Lower leg skin (tissue), 4 donors: ENCODE results near the gene SIK3. TPM values are rescaled to one million over a fixed set of nuclear protein-coding genes. Genes with fewer than 3 reads are reported as not detected.

Experiments
- DNase-seq, 2 donors: peaks; one replicate each; pipeline ENCODE4 v3.0.0-alpha.2; 2019; ENCODE audit warnings: low spot score in 2 of 2
- H3K4me3 ChIP-seq: fragments of 200-600 bp; sonication (generic); 2 replicates; pipeline ENCODE4 v1.5.1; 2017; ENCODE audit warnings: mild to moderate bottlenecking, low read depth; ENCODE audit not compliant: poor library complexity, severe bottlenecking
- POLR2A ChIP-seq, 2 donors: fragments of 450-650 bp; IDR thresholded peaks; one replicate each; pipeline ENCODE4 v1.6.1; 2016 to 2017; ENCODE audit warnings: antibody characterized with exemption in 2 of 2, mild to moderate bottlenecking in 1 of 2, moderate library complexity in 1 of 2
- WGBS, 2 donors: methylation state at CpG; one replicate each; pipeline ENCODE4 v1.1.5; 2018; 5-methylcytosine and 5-hydroxymethylcytosine counted together
- intact Hi-C: fragments of 100-400 bp; cut with DNase I; formaldehyde crosslinking; loops from one replicate; pipeline ENCODE4 v1.15.0; 2023; ENCODE audit warnings: low total_unique reads
- total RNA-seq, 4 donors: library from RNA; depleted of rRNA; stranded (reverse); fragments of >200 nt; gene quantifications; one replicate each; pipeline ENCODE4 v1.1.0, GENCODE V29; 2016
- TF ChIP-seq, protein P1 (sequence below), 3 donors: fragments of 450-650 bp; IDR thresholded peaks; one replicate each; pipeline ENCODE4 v1.5.1; 2016; ENCODE audit warnings: antibody characterized with exemption in 3 of 3, mild to moderate bottlenecking in 3 of 3, moderate library complexity in 2 of 3

SIK3 gene
- total RNA-seq, 4 donors from 2014 or later = 26.7 to 37.5 (median 30.1) TPM

DNA sequence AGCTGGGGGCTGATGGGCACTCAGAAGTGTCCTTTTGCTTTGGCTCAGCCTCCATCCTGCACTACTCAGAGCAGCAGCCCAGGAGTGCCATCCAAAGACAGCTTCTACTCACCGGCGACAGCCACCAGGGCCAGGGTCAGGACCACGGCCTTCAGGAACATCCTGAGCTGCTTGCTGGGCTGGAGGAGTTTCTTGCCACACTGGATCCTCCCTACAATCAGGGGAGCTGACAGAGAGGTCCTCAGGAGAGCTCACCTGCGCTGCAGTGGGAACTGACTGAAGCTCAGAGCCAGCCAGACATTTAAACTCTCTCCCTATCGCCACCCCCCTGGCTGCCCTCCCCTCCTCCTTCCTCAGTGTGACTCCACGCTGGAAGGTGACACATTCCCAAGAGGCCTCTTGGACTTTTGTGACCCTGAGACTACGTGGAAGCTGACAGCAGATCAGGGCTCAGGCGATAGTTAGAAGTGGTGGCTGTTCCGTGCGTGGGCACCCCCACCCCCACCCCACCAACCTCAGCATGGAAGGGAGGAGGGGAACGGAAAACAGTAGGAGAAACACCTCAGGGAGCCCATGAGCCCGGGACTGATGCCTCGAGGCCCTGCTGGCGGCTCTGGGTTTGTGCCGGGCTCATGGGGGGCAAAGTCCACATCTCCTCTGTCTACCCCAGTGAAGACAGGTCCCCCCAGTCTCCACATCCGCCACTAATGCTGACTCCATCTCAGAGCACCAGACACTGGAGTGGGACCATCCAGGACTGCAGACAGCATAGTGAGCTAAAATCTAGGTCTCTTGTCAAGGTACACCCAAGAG, 275.0 kb downstream of the SIK3 start, which contains the start of gene APOA4:
Gene APOA4 (minus strand): TSS at position 274 of the 813 bp plus-strand sequence. CDS start 113 bp downstream, at position 161.
- no peak for DNase-seq
- intact Hi-C loops = no loop called here
- H3K4me3 ChIP-seq = no peak within 1 kb of the TSS
- WGBS, 2 donors = 83 to 89% methylated on average over 13 to 16 of the region's 16 CpGs
- TF ChIP-seq, protein P1, sequence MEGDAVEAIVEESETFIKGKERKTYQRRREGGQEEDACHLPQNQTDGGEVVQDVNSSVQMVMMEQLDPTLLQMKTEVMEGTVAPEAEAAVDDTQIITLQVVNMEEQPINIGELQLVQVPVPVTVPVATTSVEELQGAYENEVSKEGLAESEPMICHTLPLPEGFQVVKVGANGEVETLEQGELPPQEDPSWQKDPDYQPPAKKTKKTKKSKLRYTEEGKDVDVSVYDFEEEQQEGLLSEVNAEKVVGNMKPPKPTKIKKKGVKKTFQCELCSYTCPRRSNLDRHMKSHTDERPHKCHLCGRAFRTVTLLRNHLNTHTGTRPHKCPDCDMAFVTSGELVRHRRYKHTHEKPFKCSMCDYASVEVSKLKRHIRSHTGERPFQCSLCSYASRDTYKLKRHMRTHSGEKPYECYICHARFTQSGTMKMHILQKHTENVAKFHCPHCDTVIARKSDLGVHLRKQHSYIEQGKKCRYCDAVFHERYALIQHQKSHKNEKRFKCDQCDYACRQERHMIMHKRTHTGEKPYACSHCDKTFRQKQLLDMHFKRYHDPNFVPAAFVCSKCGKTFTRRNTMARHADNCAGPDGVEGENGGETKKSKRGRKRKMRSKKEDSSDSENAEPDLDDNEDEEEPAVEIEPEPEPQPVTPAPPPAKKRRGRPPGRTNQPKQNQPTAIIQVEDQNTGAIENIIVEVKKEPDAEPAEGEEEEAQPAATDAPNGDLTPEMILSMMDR (IDR thresholded peaks at IDR 0.05) = no peak
- TF ChIP-seq POLR2A (IDR thresholded peaks at IDR 0.05) = no peak

DNA sequence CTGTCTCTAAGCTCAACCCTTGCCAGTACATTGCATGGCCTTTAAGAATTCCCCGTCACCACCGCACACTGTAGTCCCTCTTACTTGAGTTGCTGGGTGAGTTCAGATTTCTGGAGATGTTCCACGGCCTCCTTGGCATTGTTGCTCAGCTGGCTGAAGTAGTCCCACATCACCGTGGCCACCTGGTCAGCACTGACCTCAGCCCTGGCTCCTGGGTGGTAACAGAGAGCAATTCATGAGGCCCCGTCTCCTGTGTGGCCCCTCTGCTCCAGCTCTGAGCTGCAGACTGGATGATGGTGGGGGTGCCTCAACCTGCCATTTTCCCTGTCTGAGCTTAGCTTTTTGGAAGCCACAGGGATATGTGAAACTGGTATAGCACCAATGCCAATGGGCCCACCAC, 275.7 kb downstream of the SIK3 start:
- WGBS, 2 donors = 73 to 76% methylated on average over 4 to 5 of the region's 5 CpGs
- DNase-seq = no peak
- TF ChIP-seq, protein P1 (IDR thresholded peaks at IDR 0.05) = no peak
- TF ChIP-seq POLR2A (IDR thresholded peaks at IDR 0.05) = no peak
- intact Hi-C loops = no loop called here
- no peak overlapping the region for H3K4me3 ChIP-seq

DNA sequence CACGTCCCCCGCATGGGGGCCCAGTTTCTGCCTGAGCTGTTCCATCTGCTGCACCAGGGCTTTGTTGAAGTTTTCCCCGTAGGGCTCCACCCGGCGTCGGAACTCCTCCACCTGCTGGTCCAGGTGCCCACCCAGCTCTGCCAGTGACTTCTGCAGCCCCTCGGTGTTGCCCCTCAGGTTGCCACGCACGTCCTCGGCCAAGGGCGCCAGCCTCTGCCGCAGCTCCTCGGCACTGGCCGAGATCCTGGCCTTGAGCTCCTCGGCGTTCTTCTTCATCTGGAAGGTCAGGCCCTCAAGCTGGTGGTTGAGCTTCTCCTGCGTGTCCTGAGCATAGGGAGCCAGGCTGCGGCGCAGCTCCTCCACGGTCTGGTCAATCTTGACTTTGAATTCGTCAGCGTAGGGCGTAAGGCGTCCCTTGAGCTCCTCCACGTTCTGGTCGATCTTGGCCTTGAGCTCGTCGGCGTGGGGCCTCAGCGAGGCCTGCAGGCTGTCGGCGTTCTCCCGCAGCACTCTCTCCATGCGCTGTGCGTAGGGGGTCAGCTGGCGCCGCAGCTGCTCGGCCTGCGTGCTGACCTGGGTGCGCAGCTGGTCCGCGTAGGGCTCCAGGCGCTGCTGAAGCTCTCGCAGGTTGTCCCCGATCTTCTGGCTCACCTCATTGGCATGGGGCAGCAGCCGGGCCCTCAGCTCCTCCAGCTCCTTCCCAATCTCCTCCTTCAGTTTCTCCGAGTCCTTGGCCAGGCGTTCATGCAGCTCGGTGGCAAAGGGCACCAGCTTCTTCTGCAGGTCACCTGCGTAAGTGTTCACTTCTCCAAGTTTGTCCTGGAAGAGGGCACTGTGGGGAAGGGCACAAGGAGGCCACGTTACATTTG, 276.9 kb downstream of the SIK3 start:
- WGBS, 2 donors = 94 to 95% methylated on average over 48 to 51 of the region's 51 CpGs
- TF ChIP-seq POLR2A (IDR thresholded peaks at IDR 0.05) = no peak
- TF ChIP-seq, protein P1 (IDR thresholded peaks at IDR 0.05) = no peak
- H3K4me3 ChIP-seq = no peak overlapping the region
- intact Hi-C loops = no loop called here
- DNase-seq = no peak

DNA sequence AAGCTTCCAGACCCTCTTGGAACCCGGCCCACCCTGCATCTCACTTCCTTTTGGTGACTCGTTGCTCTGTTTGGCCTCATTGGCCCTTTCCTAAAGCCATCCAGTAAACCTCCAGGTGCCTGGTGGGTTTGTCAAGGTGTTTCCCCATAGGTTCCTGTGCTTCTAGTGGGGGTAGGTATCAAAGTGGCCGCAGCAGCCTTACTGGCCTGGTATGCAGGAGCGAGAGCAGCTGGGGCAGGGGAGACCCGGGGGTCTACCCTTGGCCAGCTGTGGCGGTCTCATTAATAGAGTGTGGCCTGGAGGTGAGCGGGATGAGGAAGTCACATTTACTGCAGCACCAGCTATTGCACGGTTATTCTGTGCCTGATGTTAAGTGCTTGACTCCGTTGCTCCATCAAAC, 279.2 kb downstream of the SIK3 start:
- no peak for TF ChIP-seq POLR2A (IDR thresholded peaks at IDR 0.05)
- TF ChIP-seq, protein P1 (IDR thresholded peaks at IDR 0.05) = no peak
- DNase-seq = no peak
- intact Hi-C loops = no loop called here
- no peak overlapping the region for H3K4me3 ChIP-seq
- whole genome bisulfite sequencing, 2 donors = 82 to 88% methylated on average over 9 of the region's 9 CpGs

DNA sequence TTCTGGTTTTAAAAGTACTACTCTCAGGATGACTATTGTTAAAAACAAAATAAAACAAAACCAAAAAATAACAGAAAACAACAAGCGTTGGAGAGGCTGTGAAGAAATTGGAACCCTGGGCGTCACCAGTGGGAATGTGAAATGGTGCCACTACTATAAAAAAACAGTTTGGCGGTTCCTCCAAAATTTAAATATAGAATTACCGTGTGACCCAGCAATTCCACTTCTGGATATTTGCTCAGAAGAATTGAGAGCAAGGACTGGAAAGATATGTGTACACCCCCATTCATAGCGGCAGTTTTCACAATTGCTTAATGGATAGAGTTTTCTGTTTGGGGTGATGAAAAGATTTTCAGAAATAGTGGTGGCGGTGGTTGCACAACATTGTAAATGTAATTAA, 283.7 kb downstream of the SIK3 start:
- intact Hi-C loops = no loop called here
- TF ChIP-seq POLR2A (IDR thresholded peaks at IDR 0.05) = no peak
- TF ChIP-seq, protein P1 (IDR thresholded peaks at IDR 0.05) = no peak
- WGBS, 2 donors = 75 to 82% methylated on average over 6 of the region's 6 CpGs
- H3K4me3 ChIP-seq = no peak overlapping the region
- no peak for DNase-seq
